PC-3 (cell line): ENCODE data around the gene BCAN. TPM values are rescaled to one million over a fixed set of nuclear protein-coding genes. Genes with fewer than 3 reads are reported as not detected.
A peak's percentile ranks its signal among the peaks of the same experiment; 100 is the strongest.

ENCODE experiments used
- ATAC-seq: fragments of 200-7000 bp; cut with Tn5 transposase; 2 replicates; pipeline ENCODE4 v1.9.1; 2020; ENCODE audit warnings: mild to moderate bottlenecking, moderate library complexity
- BruUV-seq: library from RNA; stranded (reverse); fragments of 400-500 nt; replicated peaks from 2 replicates; lab custom pipeline; 2021; lab: Mats Ljungman, UMichigan
- CTCF ChIA-PET: fragments of 300-600 bp; sonication (Branson Sonifier 250); formaldehyde crosslinking; loops from one replicate; lab custom pipeline; 2022; ENCODE audit warnings: antibody characterized with exemption; lab: Charles Lee
- POLR2A ChIA-PET: fragments of 300-600 bp; sonication (Branson Sonifier 250); formaldehyde crosslinking; loops from one replicate; lab custom pipeline; 2022; ENCODE audit warnings: antibody characterized with exemption; ENCODE audit not compliant: unreplicated experiment; lab: Charles Lee
- DNase-seq: peaks from one replicate; pipeline ENCODE4 v3.0.0-alpha.2; 2015
- H2AFZ ChIP-seq: fragments of 300-600 bp; sonication (generic); 2 replicates; pipeline ENCODE4 v1.6.0; 2016; ENCODE audit warnings: antibody characterized with exemption, low read length
- H3F3A ChIP-seq: fragments of 300-600 bp; sonication (generic); one replicate; pipeline ENCODE4 v1.6.0; 2017; ENCODE audit warnings: antibody characterized with exemption, low read length, control low read depth, mild to moderate bottlenecking; ENCODE audit not compliant: unreplicated experiment
- H3K27ac ChIP-seq: fragments of 300-600 bp; sonication (generic); 2 replicates; pipeline ENCODE4 v1.5.1; 2016; ENCODE audit warnings: mild to moderate bottlenecking, low read length
- H3K27me3 ChIP-seq: fragments of 300-600 bp; sonication (generic); 2 replicates; pipeline ENCODE4 v1.6.1; 2016; ENCODE audit warnings: low read length, mixed read lengths
- H3K36me3 ChIP-seq: fragments of 300-600 bp; sonication (generic); 2 replicates; pipeline ENCODE4 v1.6.1; 2016; ENCODE audit warnings: low read depth, mixed run types, low read length, mixed read lengths
- H3K4me1 ChIP-seq: fragments of 300-600 bp; sonication (generic); 2 replicates; pipeline ENCODE4 v1.5.1; 2016; ENCODE audit warnings: low read length; ENCODE audit not compliant: insufficient read depth
- H3K4me2 ChIP-seq: fragments of 300-600 bp; sonication (generic); 2 replicates; pipeline ENCODE4 v1.6.0; 2016; ENCODE audit warnings: low read length
- H3K4me3 ChIP-seq: fragments of 300-600 bp; sonication (generic); 2 replicates; pipeline ENCODE4 v1.5.1; 2016; ENCODE audit warnings: mild to moderate bottlenecking, low read length, mixed read lengths
- H3K79me2 ChIP-seq: fragments of 300-600 bp; sonication (generic); 2 replicates; pipeline ENCODE4 v1.6.1; 2017; ENCODE audit warnings: low read length, mixed read lengths
- H3K9ac ChIP-seq: fragments of 300-600 bp; sonication (generic); 2 replicates; pipeline ENCODE4 v1.6.0; 2016; ENCODE audit warnings: mild to moderate bottlenecking, low read length
- H3K9me2 ChIP-seq: fragments of 300-600 bp; sonication (generic); replicated peaks from 2 replicates; pipeline ENCODE4 v1.6.1; 2016; ENCODE audit warnings: mixed run types, low read length, mixed read lengths
- H3K9me3 ChIP-seq: fragments of 300-600 bp; sonication (generic); 2 replicates; pipeline ENCODE4 v1.6.1; 2016; ENCODE audit warnings: low read length, mixed read lengths
- H4K20me1 ChIP-seq: fragments of 300-600 bp; sonication (generic); 2 replicates; pipeline ENCODE4 v1.6.1; 2016; ENCODE audit warnings: low read length, mixed read lengths
- EZH2 ChIP-seq: fragments of 300-600 bp; sonication (generic); IDR thresholded peaks from one replicate; pipeline ENCODE4 v1.6.1; 2017; ENCODE audit warnings: antibody characterized with exemption, mild to moderate bottlenecking, low read length; ENCODE audit not compliant: unreplicated experiment
- EZH2phosphoT487 ChIP-seq: fragments of 300-600 bp; sonication (generic); IDR thresholded peaks from 2 replicates; pipeline ENCODE4 v1.6.1; 2018; ENCODE audit warnings: mild to moderate bottlenecking, antibody characterized with exemption, low read length, borderline replicate concordance
- intact Hi-C: fragments of 100-400 bp; cut with micrococcal nuclease; formaldehyde crosslinking; loops from 2 replicates; pipeline ENCODE4 v1.9.0; 2023
- total RNA-seq: library from RNA; depleted of rRNA; stranded (reverse); fragments of >200 nt; gene quantifications from 2 replicates; pipeline ENCODE4 v1.2.3, GENCODE V29; 2014
- TF ChIP-seq, protein P1 (sequence below): fragments of 300-600 bp; sonication (generic); conservative IDR thresholded peaks from 2 replicates; pipeline ENCODE4 v1.5.1; 2017; ENCODE audit warnings: antibody characterized with exemption, low read depth, mild to moderate bottlenecking, low read length

The BCAN gene
- total RNA-seq, 1 experiment from 2014 or later: not detected

DNA sequence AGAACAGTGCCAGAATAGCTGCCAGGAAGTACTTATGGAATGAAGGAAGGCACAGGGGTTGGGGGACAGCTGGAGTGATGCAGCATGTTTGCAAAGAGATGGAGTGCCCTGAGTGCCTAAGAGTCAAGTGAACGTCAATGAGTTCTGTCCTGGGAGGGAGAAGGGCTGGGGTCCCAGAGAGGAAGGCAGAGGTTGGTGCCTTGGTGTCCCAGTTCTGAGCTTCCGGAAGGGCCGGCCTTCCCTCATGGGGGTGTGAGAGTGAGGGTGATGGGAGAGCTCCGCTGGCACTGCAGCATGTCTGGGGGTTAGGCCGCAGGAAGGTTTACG, 17.7 kb downstream of the BCAN start:
- Histone ChIP-seq H3K4me2 (peak overlapping the region; percentile 83), H2AFZ (peak overlapping the region; percentile 65), H3K9me2 (no peaks in the 10 kb centered on the region), H4K20me1 (no peaks in the 10 kb centered on the region), H3K27me3 (0 out of 2 replicates have a peak, but pooled peaks cover 3% of the 10 kb centered on the region), H3K4me1 (peaks cover 52% of the 10 kb centered on the region), H3K4me3 (peak overlapping the region; percentile 57), H3K9ac (no peak overlapping the region), H3K79me2 (peaks cover 15% of the 10 kb centered on the region), H3K36me3 (no peaks in the 10 kb centered on the region), H3K27ac (no peak overlapping the region), H3K9me3 (no peaks in the 10 kb centered on the region), H3F3A (peaks cover 5% of the 10 kb centered on the region)
- TF ChIP-seq, protein P1, sequence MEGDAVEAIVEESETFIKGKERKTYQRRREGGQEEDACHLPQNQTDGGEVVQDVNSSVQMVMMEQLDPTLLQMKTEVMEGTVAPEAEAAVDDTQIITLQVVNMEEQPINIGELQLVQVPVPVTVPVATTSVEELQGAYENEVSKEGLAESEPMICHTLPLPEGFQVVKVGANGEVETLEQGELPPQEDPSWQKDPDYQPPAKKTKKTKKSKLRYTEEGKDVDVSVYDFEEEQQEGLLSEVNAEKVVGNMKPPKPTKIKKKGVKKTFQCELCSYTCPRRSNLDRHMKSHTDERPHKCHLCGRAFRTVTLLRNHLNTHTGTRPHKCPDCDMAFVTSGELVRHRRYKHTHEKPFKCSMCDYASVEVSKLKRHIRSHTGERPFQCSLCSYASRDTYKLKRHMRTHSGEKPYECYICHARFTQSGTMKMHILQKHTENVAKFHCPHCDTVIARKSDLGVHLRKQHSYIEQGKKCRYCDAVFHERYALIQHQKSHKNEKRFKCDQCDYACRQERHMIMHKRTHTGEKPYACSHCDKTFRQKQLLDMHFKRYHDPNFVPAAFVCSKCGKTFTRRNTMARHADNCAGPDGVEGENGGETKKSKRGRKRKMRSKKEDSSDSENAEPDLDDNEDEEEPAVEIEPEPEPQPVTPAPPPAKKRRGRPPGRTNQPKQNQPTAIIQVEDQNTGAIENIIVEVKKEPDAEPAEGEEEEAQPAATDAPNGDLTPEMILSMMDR: no peak
- no peak for TF ChIP-seq EZH2phosphoT487
- no peak for TF ChIP-seq EZH2
- DNase-seq: no peak
- no TSS peak for BruUV-seq
- ChIA-PET POLR2A (no interaction called here), CTCF (interaction anchor here (0.9 to 2.6 kb wide), 4 partner anchors 11 to 66 kb away, joined by 3 to 37 read pairs (median 3); partner anchors contain the start of gene NES)
- intact Hi-C loops: no loop called here
- no peak for ATAC-seq

DNA sequence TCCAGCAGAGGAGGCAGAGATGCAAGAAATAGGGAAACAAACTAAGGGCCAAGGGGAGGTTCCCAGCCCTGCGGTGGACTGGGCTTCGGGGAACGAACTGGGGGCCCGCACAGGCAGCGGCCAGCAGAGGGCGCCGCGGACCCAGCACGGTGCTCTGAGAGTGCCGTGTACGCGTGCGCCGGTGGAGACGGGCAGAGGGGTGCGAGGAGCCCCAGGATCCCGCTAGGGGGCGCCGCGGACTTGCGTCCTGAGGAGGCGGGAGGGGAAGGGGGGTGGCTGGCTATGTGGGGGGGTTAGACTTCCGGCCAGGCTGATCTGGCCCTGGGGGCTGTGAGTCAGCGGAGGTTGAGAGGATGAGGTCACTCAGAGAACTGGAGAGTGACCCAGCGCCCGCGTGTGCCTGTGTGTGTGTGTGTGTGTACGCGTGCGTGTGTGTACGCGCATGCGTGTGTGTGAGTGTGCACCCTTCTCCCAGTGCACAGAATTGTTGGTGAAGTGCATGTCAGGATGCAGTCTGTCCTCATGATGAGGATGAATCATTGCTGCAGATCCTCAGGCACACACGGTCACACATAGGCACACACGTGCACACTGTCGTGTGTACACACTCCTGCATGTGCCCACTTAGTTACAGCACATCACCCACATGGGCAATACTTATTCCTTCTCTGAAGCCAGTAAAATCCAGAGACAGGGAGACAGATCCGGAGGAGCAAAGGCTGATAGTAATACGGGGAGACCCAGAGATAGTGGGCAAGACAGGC, 18.3 kb downstream of the BCAN start:
- BruUV-seq: no TSS peak
- peak overlapping the region; percentile 65 for H2AFZ ChIP-seq
- peak overlapping the region; percentile 83 for H3K4me2 ChIP-seq
- DNase-seq (peak; percentile 99), ATAC-seq (peak; percentile 70)
- peaks cover 5% of the 10 kb centered on the region for H3F3A ChIP-seq
- H3K4me1 ChIP-seq: peaks cover 52% of the 10 kb centered on the region
- peak overlapping the region; percentile 57 for H3K9ac ChIP-seq
- peaks cover 15% of the 10 kb centered on the region for H3K79me2 ChIP-seq
- TF ChIP-seq, protein P1: peak; percentile 100
- TF ChIP-seq EZH2phosphoT487: no peak
- ChIA-PET POLR2A (interaction anchor here (0.6 kb wide), 1 partner anchor 1924 kb away, joined by 3 read pairs; no protein-coding TSS in a partner anchor), CTCF (interaction anchor here (0.9 to 2.6 kb wide), 4 partner anchors 11 to 66 kb away, joined by 3 to 37 read pairs (median 3); partner anchors contain the start of gene NES)
- peak overlapping the region; percentile 66 for H3K27ac ChIP-seq
- H3K9me2 ChIP-seq: no peaks in the 10 kb centered on the region
- peak overlapping the region; percentile 64 for H3K4me3 ChIP-seq
- no peaks in the 10 kb centered on the region for H3K36me3 ChIP-seq
- 0 out of 2 replicates have a peak, but pooled peaks cover 3% of the 10 kb centered on the region for H3K27me3 ChIP-seq
- H4K20me1 ChIP-seq: no peaks in the 10 kb centered on the region
- H3K9me3 ChIP-seq: no peaks in the 10 kb centered on the region
- intact Hi-C loops: loop anchor here (1.0 kb wide), 2 partner anchors 17 to 66 kb away; partner anchors contain the start of gene NES

DNA sequence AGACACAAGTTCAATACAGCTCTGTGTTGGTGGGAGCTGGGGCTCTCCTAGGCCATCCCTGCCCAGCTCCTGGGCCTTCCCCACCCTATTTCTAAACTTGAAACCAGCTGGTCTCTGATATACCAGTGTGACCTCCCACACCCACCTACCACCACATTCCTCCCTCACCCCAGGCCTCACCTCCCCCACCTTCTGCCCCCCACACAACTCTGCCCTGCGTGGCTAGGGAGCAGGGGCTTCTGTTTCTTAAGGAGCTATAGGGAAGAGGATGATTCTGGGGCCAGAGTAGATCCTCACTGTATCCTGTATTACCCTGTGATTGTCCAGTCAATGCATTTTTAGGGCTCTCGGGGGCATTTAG, 18.8 kb downstream of the BCAN start:
- no peak for TF ChIP-seq EZH2phosphoT487
- ATAC-seq: peak; percentile 3; the same call in 1 of the 2 replicates

More for the DNA sequence above, 18.8 kb downstream of the BCAN start:
- BruUV-seq: TSS peak; percentile 97
- POLR2A ChIA-PET: interaction anchor here (0.6 kb wide), 2 partner anchors 59 to 1925 kb away, joined by 3 to 19 read pairs; no protein-coding TSS in a partner anchor
- Histone ChIP-seq H3K27ac (peak overlapping the region; percentile 66), H3K9me3 (no peaks in the 10 kb centered on the region), H3K9me2 (no peaks in the 10 kb centered on the region), H3K9ac (peak overlapping the region; percentile 57), H3K4me2 (peak overlapping the region; percentile 83), H2AFZ (no peak overlapping the region), H3K27me3 (0 out of 2 replicates have a peak, but pooled peaks cover 3% of the 10 kb centered on the region), H3K4me3 (peak overlapping the region; percentile 64), H3K4me1 (peaks cover 52% of the 10 kb centered on the region), H4K20me1 (no peaks in the 10 kb centered on the region), H3K36me3 (no peaks in the 10 kb centered on the region), H3K79me2 (peaks cover 15% of the 10 kb centered on the region), H3F3A (peaks cover 5% of the 10 kb centered on the region)
- intact Hi-C loops: loop anchor here (1.0 kb wide), 2 partner anchors 17 to 66 kb away; partner anchors contain the start of gene NES
- no peak for DNase-seq
- CTCF ChIA-PET: interaction anchor here (0.7 to 2.6 kb wide), 5 partner anchors 17 to 177 kb away, joined by 3 to 37 read pairs (median 5); partner anchors contain the start of genes ISG20L2, METTL25B and NES
